ENCODE measurements around the gene PRSS56. TPM values are rescaled to one million over a fixed set of nuclear protein-coding genes. Genes with fewer than 3 reads are reported as not detected.

The PRSS56 gene
- total and polyA plus RNA-seq, 2 donors from 2014 or later, result not detected

DNA sequence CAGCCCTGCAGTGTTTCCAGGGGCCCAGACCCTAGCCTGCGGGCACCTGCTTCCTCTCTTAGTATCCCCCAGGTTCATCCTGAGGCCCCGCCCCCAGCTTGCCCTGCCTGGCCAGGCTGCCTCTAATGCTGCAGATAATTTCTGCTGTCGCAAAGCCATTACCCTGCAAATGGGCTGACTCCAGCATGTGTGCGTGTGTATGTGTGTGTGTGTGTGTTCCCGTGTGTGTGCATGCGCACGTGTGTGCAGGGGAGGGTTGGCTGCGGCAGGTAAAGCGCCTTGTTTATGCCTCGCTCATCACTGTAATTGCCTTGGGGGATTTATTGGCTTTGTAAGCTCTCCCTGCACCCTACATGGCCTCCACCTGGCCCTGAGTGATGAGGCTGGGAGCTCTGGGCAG is 7.6 kb upstream of the PRSS56 start:
- Histone ChIP-seq H3K27ac (ENCODE audit: low read depth in 2 of 2, low read length in 2 of 2) (no peak overlapping the region), H3K9ac (ENCODE audit: low read length in 3 of 3) (no peak overlapping the region), H3K4me1 (ENCODE audit: control insufficient read depth in 2 of 3, insufficient read depth in 2 of 3, low read depth in 1 of 3, low read length in 3 of 3) (no peaks in the 10 kb centered on the region), H3K4me3 (ENCODE audit: low read length in 3 of 3) (no peak overlapping the region), H3K27me3 (ENCODE audit: control insufficient read depth, insufficient read depth, low read length) (no peaks in the 10 kb centered on the region), H3K36me3 (ENCODE audit: control insufficient read depth in 2 of 3, insufficient read depth in 3 of 3, low read length in 3 of 3) (no peaks in the 10 kb centered on the region), H3K9me3 (ENCODE audit: control insufficient read depth in 2 of 3, insufficient read depth in 1 of 3, low read length in 3 of 3) (no peaks in the 10 kb centered on the region)
- DNase-seq, result peak in 4 of 5 donors; percentile 82 to 89 (median 83)
- TF ChIP-seq, protein P1, sequence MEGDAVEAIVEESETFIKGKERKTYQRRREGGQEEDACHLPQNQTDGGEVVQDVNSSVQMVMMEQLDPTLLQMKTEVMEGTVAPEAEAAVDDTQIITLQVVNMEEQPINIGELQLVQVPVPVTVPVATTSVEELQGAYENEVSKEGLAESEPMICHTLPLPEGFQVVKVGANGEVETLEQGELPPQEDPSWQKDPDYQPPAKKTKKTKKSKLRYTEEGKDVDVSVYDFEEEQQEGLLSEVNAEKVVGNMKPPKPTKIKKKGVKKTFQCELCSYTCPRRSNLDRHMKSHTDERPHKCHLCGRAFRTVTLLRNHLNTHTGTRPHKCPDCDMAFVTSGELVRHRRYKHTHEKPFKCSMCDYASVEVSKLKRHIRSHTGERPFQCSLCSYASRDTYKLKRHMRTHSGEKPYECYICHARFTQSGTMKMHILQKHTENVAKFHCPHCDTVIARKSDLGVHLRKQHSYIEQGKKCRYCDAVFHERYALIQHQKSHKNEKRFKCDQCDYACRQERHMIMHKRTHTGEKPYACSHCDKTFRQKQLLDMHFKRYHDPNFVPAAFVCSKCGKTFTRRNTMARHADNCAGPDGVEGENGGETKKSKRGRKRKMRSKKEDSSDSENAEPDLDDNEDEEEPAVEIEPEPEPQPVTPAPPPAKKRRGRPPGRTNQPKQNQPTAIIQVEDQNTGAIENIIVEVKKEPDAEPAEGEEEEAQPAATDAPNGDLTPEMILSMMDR (IDR thresholded peaks at IDR 0.05; ENCODE audit: borderline replicate concordance, extremely low read depth, insufficient read depth), result no peak
- intact Hi-C loops (cut with DNase I), result no loop called here
- no peak for FAIRE-seq

DNA sequence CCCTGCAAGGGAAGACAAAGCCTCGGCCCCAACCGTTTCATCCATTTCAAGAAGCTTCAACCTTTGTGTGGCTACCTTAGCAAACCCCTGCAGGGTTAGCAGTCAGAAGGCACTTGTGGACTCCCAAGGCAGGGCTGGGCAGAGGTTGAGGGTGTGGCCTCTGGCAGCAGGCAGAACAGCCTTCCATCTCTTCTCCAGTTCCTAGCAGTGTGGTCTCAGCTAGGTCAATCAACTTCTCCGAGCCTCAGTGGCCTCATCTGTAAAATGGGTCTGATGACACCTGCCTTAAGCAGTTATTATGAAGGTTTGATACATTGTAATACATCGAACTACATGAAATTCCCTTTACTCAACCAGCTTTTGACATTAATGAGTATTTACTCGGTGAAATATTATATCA is 6.8 kb upstream of the PRSS56 start:
- Histone ChIP-seq H3K27me3 (ENCODE audit: control insufficient read depth, insufficient read depth, low read length) (no peaks in the 10 kb centered on the region), H3K9me3 (ENCODE audit: control insufficient read depth in 2 of 3, insufficient read depth in 1 of 3, low read length in 3 of 3) (no peaks in the 10 kb centered on the region), H3K4me1 (ENCODE audit: control insufficient read depth in 2 of 3, insufficient read depth in 2 of 3, low read depth in 1 of 3, low read length in 3 of 3) (no peaks in the 10 kb centered on the region), H3K27ac (ENCODE audit: low read depth in 2 of 2, low read length in 2 of 2) (no peak overlapping the region), H3K9ac (ENCODE audit: low read length in 3 of 3) (no peak overlapping the region), H3K36me3 (ENCODE audit: control insufficient read depth in 2 of 3, insufficient read depth in 3 of 3, low read length in 3 of 3) (no peaks in the 10 kb centered on the region), H3K4me3 (ENCODE audit: low read length in 3 of 3) (no peak overlapping the region)
- TF ChIP-seq, protein P1 (IDR thresholded peaks at IDR 0.05; ENCODE audit: borderline replicate concordance, extremely low read depth, insufficient read depth), result no peak
- FAIRE-seq, result no peak
- intact Hi-C loops (cut with DNase I), result no loop called here
- no peak for DNase-seq

DNA sequence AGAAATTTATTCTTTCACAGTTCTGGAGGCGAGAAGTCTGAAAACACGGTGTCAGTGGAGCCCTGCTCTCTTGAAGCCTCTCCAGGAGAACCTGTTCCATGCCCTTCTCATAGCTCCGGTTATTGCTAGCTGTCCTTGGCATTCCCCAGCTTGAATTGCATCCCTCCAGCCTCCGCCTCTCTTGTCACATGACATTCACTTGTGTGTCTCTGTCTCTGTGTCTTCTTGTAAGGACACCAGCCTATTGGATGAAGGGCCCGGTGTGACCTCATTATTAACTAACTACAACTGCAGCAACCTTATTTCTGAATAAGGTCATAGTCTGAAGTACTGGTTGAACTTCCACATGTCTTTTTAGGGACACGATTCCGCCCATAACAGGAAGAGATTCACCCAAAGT is 4.5 kb upstream of the PRSS56 start:
- intact Hi-C loops (cut with DNase I), result no loop called here
- no peak overlapping the region for H3K9ac ChIP-seq (ENCODE audit: low read length in 3 of 3)
- no peaks in the 10 kb centered on the region for H3K4me1 ChIP-seq (ENCODE audit: control insufficient read depth in 2 of 3, insufficient read depth in 2 of 3, low read depth in 1 of 3, low read length in 3 of 3)
- no peaks in the 10 kb centered on the region for H3K27me3 ChIP-seq (ENCODE audit: control insufficient read depth, insufficient read depth, low read length)
- DNase-seq, result no peak
- H3K36me3 ChIP-seq (ENCODE audit: control insufficient read depth in 2 of 3, insufficient read depth in 3 of 3, low read length in 3 of 3), result no peaks in the 10 kb centered on the region
- no peaks in the 10 kb centered on the region for H3K9me3 ChIP-seq (ENCODE audit: control insufficient read depth in 2 of 3, insufficient read depth in 1 of 3, low read length in 3 of 3)
- no peak overlapping the region for H3K27ac ChIP-seq (ENCODE audit: low read depth in 2 of 2, low read length in 2 of 2)
- FAIRE-seq, result no peak
- no peak overlapping the region for H3K4me3 ChIP-seq (ENCODE audit: low read length in 3 of 3)
- TF ChIP-seq, protein P1 (IDR thresholded peaks at IDR 0.05; ENCODE audit: borderline replicate concordance, extremely low read depth, insufficient read depth), result no peak

DNA sequence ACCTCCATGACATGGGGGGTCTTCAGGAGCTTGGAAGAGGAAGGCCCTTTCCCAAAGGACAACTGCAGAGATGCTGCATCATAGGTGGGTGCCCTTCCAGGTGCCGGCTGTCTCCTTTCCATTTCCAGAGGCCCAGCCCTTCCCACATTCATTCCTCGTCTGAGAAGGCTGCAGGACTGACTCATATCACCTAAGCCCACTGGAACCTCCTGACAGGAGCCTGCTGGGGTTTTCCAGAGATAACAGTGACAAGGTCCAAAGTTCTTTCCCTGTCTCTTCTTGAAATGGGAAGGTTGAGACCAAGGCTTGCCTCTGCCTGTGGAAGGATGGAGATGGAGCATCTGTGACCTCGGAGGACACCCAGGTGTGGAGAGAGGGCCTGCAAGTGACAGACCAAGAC is 3.6 kb upstream of the PRSS56 start:
- Histone ChIP-seq H3K27me3 (ENCODE audit: control insufficient read depth, insufficient read depth, low read length) (no peaks in the 10 kb centered on the region), H3K4me1 (ENCODE audit: control insufficient read depth in 2 of 3, insufficient read depth in 2 of 3, low read depth in 1 of 3, low read length in 3 of 3) (no peaks in the 10 kb centered on the region), H3K27ac (ENCODE audit: low read depth in 2 of 2, low read length in 2 of 2) (no peak overlapping the region), H3K4me3 (ENCODE audit: low read length in 3 of 3) (no peak overlapping the region), H3K9ac (ENCODE audit: low read length in 3 of 3) (no peak overlapping the region), H3K36me3 (ENCODE audit: control insufficient read depth in 2 of 3, insufficient read depth in 3 of 3, low read length in 3 of 3) (no peaks in the 10 kb centered on the region), H3K9me3 (ENCODE audit: control insufficient read depth in 2 of 3, insufficient read depth in 1 of 3, low read length in 3 of 3) (no peaks in the 10 kb centered on the region)
- TF ChIP-seq, protein P1 (IDR thresholded peaks at IDR 0.05; ENCODE audit: borderline replicate concordance, extremely low read depth, insufficient read depth), result no peak
- FAIRE-seq (no peak), DNase-seq (no peak)
- intact Hi-C loops (cut with DNase I), result no loop called here

All from kidney (tissue), 14 donors.